Activated CD8-positive, alpha-beta memory T cell treated with anti-CD3 and anti-CD28 coated beads for 24 hours (primary cell): ENCODE data around the gene DUSP1.

ENCODE experiments used
- DNase-seq: peaks from one replicate; pipeline ENCODE4 v3.0.0-alpha.2; 2020

Gene DUSP1

DNA sequence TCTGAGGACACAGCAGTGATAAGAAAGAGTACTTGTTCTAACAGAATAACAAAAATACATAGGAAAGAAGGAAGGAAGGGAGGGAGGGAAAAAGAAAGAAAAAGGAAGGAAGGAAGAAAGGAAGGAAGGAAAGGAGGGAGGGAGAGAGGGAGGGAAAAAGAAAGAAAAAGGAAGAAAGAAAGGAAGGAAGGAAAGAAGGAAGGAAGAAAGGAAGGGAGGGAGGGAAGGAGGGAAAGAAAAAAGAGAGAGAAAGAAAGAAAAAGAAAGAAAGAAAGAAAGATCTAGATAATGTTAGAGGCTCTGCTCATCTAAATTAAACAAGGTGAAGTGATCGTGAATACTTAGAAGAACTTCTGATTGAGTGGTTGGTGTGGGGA is 29.8 kb downstream of the DUSP1 start:
- DNase-seq, result no peak

DNA sequence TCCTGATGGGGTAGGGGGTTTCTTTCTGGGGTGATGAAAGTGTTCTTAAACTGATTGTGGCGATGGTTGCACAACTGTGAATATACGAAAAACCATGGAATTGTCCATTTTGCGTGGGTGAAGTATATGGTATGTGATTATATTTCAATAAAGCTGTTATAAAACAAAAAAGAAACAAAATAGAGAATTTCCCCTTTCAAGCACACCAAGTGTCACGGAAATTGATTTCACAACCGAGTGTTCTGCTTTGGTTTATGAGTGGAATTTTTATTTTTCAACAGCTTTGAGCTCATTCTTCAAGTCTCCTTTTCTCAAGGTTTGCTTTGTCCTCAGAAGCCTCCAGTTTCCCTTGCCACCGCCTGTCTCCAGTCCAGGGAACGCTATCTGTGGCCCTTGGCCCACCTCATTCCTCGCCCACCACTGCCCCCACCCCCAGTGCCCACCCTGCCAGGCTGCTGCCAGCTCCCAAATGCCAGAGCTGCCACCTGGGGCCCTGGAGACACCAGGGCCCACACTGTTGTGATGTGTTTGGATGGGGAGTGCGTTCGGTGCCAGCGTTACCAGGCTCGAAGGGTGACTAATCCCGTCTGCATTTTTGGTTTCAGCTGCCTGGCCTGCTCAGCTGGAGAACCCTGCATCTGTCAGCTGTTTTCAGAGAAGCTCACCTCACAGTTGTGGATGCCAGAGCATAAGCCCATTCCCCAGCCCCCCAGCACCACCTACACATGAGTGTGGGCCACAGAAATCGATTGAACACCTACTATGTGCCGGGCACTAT is 30.4 kb downstream of the DUSP1 start:
- DNase-seq, result no peak

DNA sequence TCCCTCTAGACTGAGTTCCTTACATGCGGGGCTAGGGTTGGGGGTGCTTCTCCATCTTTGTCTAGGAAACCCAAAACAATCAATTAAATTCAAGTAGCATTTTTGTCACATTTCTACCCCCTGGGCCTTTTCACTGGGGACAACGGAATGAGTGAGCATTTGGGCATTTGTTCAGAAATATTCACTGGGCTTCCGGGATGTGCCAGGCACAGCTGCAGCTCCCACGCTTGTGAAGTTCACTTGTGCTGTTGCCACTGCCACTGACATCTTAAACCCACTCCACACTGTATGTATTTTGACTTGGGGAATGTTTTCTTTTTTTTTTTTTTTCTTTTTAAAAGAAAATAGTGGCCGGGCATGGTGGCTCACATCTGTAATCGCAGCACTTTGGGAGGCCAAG is 31.6 kb downstream of the DUSP1 start:
- no peak for DNase-seq

DNA sequence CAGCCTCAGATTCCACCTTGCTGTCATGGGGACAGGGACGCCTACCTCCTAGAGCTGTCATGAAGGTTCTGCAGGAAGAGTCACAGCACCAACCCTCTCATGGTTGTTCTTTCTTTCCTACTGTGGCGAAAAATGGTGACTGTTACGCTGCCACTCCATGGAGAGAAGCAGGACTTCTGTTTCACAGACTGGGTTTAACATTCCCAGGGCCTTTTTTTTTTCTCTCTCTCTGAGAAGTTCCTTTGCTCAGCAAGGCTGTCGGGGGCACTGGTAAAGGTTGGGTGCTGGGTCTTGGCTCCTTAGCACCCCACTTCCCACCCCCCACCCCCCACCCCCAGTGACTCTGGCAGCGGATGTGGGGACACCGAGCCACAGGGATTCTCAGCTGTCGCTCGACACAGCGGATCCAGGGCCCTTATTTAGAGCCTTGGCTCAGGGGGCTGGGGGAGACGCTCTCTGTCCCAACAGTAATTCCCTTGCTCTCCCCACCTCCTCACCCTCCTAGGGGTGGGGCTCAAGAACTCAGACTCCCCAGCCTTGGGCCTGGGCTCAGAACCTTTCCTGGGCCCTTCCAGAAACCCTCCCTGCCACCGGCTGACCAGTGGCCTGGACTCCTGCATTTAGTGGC is 34.4 kb downstream of the DUSP1 start:
- DNase-seq, result no peak

DNA sequence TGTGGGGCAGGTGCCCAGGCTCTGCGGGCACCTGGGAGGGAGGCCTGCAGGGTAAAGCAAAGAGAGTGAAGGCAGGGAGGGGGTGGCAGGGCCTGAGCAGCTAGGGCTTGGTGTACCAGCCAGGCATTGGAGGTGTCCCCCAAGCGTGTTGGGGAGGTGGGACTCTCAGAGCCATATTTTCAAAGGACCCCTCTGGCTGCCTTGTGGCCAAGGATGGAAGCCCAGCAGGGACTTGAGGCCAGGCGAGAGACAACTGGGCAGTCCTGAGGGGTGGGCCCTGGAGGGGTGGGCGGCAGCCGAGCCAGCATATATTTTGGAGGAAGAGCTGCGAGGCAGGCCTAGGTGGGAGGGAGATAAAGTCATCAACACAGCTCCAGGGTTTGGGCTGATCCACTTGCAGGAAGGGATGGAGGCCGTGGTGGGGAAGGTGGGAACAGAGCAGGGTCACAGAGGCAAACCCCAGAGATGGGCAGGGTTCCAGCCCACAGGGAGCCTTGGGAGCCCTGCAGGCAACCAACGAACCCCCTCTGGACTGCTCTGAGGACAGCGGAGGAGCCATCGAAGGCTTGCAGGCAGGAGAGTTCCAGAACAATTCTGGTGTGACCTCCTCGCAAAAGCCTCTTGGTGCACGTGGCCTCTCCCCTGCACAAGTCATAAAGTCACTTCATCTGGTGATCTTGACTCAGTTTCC is 35.7 kb downstream of the DUSP1 start:
- no peak for DNase-seq

DNA sequence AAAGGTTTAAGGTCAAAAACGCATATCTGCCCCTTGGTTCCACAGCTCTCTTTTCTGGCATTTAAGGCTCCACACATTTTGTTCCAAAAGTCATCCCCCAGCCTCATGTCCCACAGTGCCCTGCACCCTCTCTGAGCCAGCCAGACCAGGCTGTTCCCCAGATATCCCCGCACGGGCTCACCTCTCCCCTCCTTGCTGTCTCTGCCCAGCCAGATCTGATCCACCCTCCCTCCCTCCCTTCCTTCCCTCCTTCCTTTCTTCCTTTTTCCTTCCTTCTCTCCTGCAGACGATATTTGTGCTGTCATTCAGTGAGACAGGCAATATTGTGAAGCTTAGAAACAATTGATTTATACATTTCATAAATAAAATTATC is 37.0 kb downstream of the DUSP1 start:
- no peak for DNase-seq

DNA sequence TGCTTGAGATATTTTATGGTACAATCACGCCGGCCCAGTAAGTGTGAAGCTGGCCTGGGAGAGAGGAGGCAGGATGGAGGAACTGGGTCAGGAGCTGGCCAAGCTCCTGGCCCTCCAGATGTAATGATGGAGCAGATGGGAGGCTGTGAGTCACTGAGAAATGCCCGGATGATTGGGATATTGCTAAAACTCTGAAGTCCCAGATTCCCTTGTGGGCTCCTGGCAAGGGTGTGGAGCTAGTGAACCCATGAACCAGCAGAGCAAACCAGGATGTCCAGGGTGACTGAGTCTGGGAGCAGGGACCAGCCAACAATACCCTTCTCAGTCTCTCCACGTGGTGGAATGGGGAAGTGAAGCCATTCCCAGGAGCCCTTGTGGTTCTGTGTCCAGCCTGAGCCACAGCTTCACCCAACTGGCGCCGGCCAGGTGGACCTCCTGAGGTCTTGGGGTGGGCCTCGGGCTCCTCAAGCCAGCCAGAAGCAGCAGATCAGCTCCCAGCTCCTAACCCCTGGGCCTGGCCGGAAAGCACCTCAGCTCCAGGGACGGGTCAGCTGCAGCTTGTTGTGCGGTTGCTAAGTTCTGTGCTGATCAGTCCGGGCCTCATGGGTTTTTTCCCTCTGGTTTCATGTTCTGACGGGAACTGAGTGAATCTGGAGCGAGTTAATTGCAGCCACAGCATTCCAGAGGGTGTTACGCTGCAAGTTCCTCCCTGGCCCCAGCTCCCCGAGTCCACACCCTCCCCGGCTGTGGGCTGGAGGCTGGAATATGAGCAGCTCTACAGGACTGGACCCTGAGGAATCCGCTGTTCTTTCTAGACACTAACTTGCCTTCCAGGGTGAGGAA is 37.6 kb downstream of the DUSP1 start:
- no peak for DNase-seq

DNA sequence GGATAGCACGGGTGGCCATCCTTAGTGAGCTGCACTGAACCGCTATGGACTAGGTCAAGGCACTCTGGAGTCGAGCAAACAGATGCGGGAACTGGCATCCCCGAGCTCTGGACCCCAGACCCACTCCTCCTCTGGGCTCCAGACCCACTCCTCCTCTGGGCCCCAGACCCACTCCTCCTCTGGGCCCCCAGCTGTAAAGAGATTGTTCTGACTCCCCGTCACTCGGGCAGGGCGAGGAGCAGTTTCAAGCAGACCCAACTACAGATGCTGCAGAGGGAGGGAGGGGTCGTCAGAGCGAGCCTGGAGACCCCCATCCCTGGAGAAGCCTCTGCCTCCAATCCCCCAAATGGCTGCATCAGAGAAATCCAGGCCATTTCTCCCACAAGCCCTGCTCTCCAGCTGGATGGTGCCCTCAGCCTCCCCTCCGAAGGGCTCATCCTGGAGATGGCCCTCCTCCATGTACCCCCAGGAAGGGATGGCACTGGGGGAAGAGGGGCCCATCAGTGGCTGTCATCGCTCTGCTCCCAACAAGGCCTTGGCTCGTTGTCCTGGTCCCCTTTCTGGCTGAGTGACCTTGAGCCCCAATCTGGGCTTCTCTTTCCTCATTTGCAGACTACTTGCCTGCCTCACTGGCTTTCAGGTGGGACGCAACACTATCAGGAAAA is 38.7 kb downstream of the DUSP1 start:
- no peak for DNase-seq

DNA sequence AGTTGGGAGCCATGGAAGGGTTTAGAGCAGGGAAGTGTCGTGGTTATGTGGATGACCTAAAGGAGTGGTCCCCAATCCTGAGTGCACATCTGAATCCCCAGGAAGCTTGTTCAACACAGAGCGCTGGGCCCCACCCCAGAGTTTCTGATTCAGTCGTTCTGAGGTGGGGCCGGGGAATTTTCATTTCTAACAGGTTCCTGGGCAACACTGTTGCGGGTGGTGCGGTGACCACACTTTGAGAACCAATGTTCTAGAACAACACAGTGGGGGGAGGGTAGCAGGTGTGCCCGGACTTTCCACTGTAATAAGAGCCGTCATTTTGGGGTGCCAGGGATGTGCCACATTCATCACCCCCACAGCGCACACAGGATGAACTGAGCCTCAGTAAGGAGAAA is 39.3 kb downstream of the DUSP1 start:
- no peak for DNase-seq

DNA sequence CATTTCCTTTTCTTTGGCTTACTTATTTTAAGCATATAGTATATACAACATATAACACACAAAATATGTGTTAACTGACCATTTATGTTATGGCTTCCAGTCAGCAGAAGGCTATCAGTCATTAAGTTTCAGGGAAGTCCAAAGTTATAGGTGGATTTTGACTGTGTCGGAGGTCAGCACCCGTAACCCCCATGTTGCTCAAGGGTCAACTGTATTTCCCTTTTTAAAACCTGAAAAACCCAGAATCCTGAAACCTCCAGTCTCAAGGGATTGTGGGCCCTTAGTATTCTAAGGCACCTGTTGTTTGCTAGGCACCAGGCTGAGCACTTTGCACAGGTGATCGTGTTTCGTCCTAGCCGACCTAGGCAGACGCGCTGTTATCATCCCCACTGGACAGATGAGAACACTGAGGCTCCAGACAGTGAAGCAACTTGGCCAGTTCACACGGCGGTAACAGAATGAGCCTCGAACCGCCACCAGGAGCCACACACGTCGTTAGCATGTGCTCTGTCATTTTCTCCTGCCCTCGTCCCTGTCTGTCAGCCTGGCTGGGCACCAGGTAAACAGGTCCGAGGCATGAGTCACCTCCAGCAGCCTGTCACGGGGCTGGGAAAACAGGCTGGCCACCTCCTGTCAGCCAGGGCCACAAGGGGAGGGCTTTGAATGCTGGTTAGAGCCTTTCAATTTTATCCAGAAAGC is 39.9 kb downstream of the DUSP1 start:
- DNase-seq, result no peak

DNA sequence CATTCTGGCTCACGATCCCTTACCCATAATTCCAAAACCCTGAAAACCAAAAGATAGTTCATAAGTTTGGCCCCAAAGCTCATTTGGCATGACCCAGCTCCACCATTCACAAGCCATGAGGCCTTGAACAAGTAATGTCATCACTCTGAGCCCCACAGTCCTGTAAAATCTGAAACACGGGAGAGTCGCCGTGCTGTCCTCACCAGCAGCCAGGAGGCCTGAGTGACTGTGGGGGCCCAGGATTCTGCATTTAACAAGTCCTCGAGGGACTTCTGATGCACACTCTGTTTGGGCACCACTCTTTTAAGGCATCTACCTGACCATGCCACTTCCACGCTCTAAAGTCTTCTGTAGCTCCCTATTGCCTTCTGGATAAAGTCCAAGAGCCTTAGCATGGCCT is 40.8 kb downstream of the DUSP1 start:
- no peak for DNase-seq

DNA sequence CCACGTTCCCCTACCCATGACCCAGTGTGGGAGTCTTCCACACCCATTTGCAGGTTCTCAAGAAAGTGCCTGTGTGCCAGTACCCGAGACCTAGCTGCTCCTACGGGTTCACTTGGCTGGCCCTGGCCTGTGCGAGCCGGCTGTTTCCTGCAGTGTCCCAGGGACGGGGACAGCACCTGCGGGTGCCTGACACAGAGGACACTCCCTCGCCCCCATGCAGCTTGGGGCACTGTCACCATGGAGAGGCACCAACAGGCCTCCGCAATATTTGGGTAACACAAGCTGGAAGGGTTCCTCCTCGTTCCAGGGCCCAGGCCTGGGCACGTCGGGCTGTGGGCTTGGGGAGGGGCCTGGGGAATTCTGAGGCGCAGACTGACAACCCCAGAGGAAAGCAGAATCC is 41.4 kb downstream of the DUSP1 start:
- no peak for DNase-seq

DNA sequence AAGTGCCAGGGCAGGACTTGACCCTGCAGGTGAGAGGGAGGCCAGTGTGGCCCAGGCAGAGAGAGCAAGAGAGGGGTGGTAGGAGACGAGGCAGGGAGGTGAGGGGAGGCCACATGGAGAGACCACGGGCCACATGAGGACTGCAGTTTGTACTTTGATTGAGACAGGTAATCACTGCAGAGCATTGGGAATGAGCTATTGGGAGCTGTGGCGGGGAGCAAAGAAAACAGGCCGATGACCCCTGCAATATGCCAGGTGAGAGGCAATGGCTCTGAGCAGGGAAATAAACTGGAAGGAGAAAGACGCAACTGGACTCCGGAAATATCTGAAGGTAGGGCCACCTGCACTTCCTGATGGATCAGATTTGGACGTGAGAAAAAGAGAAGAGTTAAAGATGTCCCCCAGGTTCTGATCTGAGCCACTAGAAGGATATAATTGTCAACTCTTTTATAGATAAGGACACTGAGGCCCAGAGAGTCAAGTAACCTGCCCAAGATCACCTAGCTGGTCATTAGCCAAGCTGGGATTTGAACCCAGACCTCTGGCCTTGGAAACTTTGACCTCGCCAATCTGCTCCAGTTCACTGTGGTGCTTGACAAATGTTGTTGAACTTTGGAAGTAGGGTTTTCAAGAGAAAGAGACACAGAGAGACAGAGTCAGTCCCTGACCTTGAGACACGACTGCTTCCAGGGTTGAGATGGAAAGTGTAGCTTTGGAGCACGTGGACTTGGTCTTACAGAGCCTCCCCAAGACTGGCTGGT is 42.3 kb downstream of the DUSP1 start:
- DNase-seq, result no peak

DNA sequence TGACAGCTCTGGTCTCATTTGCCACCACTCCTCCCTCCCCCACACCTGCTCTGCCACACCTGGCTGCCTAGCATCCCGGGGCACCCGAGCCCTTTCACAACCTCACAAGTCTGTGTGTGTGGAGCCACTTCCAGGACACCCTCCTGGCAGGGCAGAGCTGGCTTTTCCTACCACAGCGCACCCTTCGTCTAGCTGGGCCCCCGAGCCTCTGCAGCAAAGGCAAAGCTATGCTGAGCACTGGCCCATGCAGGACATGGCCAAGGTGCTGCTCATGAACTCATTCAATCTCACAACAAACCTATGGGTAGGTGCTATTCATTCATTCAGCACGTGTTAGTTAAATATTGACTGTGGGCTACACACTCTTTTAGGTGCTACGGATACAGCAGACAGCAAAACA is 43.4 kb downstream of the DUSP1 start:
- no peak for DNase-seq

DNA sequence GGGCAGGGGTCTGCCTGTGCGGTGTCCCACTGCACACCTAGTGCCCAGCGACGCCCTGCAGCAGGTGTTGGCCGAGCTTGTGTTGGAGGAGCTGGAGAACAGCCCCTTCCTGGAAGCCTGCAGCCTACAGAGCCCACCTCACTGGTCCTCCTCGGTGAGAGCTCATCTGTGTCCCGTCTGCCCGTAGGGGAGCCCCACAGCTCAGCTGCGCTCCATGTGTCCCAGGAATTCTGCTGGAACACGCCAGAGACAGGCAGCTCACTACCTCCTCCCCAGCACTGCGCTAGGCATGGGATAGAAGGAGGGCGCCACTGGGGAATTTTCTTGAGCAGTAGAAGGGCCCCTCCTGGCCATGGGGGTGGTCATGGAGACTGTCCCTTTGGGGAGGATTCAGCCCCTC is 44.0 kb downstream of the DUSP1 start:
- DNase-seq, result no peak

DNA sequence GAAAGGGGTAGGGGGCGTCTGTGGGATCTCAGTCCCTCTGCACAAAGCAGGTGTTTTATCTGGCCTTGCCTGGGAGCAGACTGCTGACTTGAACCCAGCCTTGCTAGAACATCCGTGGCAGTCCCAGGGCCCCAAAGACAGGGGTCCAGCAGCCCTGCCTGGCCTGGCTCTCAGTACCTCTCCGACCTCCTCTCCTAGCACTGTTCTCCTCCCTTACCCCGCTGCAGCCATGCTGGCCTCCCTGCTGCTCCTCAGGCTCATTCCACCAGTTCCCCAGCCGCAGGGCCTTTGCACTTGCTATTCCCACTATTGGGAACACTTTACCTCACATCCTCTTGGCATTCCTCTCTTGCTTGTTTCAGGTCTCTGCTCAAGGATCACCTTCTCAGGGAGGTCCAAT is 45.2 kb downstream of the DUSP1 start:
- no peak for DNase-seq

DNA sequence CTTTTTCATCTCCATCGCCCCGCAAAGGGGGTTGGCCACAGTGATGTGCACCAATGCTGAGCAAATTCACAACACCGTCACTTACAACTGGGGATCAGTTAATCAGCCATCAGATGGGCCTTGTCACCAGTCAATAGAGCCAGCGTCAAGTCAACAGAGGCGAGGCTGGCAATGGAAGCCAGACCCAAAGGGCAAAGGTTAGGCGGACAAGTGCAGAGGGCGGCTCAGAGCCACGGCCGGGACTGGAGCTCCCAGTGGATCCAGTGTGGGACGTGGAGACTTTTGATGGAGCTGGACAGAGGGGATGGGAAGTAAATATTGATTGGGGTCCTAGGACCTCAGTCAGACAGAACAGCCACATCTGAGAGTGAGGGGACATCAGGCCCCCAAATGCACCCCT is 45.7 kb downstream of the DUSP1 start:
- no peak for DNase-seq

DNA sequence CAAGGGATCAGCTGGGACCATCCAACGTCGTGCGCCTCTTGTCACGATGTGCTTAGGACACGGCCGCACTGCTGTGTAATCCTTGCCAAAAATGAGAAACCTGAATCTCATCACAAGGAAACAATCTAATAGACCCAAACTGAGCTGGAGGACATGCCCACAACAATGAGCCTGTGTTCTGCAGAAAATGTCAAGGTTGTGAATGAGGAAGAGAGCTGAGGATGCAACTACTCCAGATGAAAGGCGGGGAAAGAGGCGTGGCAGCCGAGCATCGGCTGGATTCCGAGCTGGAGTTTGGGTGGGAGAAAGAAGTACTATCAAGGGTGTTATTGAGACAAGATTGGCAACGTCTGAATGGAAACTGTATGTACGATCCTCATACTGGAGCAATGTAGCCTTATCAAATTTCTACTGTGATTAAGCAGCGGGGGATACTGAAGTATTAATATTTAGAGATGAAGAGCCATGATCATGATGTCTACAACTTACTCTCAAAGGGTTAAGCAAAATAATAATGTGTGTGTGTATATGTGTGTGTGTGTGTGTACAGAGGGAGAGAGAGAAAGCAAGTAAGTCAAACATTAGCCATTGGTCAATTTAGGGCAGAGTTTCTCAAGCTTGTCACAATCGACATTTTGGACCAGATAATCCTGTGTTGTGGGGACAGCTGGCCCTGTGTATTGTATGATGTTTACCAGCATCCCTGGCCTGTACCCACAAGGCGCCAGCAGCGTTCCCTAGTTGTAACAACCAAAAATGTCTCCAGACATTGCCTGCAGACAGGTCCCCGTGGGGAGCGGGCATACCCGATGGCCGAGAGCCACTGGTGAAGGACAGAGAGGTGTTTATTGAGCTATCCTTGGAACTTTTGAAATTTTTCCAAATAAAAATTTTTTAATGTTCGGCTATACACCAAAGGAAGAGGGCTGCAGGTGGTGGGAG is 46.5 kb downstream of the DUSP1 start:
- no peak for DNase-seq

DNA sequence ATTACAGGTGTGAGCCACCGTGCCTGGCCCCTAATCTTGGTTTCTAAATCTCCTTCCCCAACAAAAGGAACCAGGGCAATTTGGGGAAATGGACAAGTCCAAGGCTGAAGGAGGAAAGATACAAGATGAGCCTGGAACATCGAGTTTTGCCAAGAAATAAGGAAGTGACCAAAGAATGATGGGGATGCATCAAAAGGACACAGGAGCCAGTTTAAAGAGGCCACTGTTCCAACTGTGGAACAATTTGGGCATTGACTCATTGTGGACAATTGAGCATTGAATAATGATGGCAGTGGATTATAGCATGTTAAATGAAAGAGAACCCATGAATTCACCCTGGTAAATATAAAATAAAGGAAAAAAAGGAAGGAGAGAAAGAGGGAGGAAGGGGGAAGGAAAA is 47.5 kb downstream of the DUSP1 start:
- no peak for DNase-seq

DNA sequence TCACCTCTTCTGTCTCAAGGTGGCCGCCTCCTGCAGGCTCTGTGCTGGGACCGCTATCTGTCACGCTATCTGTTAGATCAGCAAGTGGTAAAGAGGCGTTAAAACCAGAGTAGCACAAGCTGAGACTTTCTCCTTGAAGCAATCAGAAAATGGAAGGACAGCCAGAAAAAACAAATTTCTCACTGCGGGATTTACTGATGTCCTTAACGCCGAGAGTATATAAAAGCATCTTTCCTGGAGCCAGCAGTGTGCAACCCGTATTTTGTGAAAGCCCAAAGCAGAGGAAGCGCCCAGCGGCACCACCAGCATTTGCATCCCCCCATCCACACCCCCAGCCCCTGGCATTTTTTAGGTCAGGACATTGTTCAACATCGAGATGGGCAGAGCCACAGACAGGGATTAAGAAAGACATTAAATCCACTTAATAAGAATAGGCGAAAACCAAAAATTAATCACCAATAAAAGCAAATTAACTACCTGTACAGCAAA is 48.6 kb downstream of the DUSP1 start:
- DNase-seq, result no peak
